OCI-LY1 (cell line): ENCODE measurements around the gene RAB24.

Experiments
- H2AFZ ChIP-seq: fragments of 200-600 bp; sonication (generic), shearing (Covaris generic); 2 replicates; pipeline ENCODE4 v1.6.0; 2014; ENCODE audit warnings: antibody characterized with exemption, mild to moderate bottlenecking, low read length
- H3F3A ChIP-seq: fragments of 200-600 bp; sonication (generic), shearing (Covaris generic); 2 replicates; pipeline ENCODE4 v1.6.0; 2014; ENCODE audit warnings: mild to moderate bottlenecking, antibody characterized with exemption, low read length, moderate library complexity; ENCODE audit not compliant: insufficient read depth
- H3K27ac ChIP-seq: fragments of 200-600 bp; sonication (generic); 2 replicates; pipeline ENCODE4 v1.5.1; 2014; ENCODE audit warnings: low read length, mixed run types, mild to moderate bottlenecking, low read depth; ENCODE audit not compliant: poor library complexity, severe bottlenecking
- H3K27me3 ChIP-seq: fragments of 200-600 bp; sonication (generic); 2 replicates; pipeline ENCODE4 v1.6.0; 2014; ENCODE audit warnings: antibody characterized with exemption, mild to moderate bottlenecking, low read length, moderate library complexity; ENCODE audit not compliant: insufficient read depth
- H3K36me3 ChIP-seq: fragments of 200-600 bp; sonication (generic); 2 replicates; pipeline ENCODE4 v1.6.1; 2014; ENCODE audit warnings: mild to moderate bottlenecking, antibody characterized with exemption, low read length, moderate library complexity, mixed read lengths; ENCODE audit not compliant: insufficient read depth
- H3K4me1 ChIP-seq: fragments of 200-600 bp; sonication (generic); 2 replicates; pipeline ENCODE4 v1.5.1; 2014; ENCODE audit warnings: mild to moderate bottlenecking, low read length, moderate library complexity; ENCODE audit not compliant: insufficient read depth, severe bottlenecking
- H3K4me2 ChIP-seq: fragments of 200-600 bp; sonication (generic), shearing (Covaris generic); 2 replicates; pipeline ENCODE4 v1.6.1; 2014; ENCODE audit warnings: low read length
- H3K4me3 ChIP-seq: fragments of 200-600 bp; sonication (generic); 2 replicates; pipeline ENCODE4 v1.5.1; 2014; ENCODE audit warnings: low read length, low read depth, mild to moderate bottlenecking, mixed read lengths; ENCODE audit not compliant: poor library complexity, severe bottlenecking
- H3K79me2 ChIP-seq: fragments of 200-600 bp; shearing (Covaris generic); 2 replicates; pipeline ENCODE4 v1.6.1; 2016; ENCODE audit warnings: mixed run types, low read length, mixed read lengths; ENCODE audit not compliant: insufficient read depth
- H3K9ac ChIP-seq: fragments of 200-600 bp; sonication (generic), shearing (Covaris generic); 2 replicates; pipeline ENCODE4 v1.6.1; 2014; ENCODE audit warnings: mild to moderate bottlenecking, low read length, mixed read lengths
- H3K9me2 ChIP-seq: fragments of 200-600 bp; sonication (generic), shearing (Covaris generic); 2 replicates; pipeline ENCODE4 v1.6.1; 2014; ENCODE audit warnings: low read depth, mild to moderate bottlenecking, low read length, mixed read lengths
- H3K9me3 ChIP-seq: fragments of 200-600 bp; shearing (Covaris generic); 2 replicates; pipeline ENCODE4 v1.6.1; 2014; ENCODE audit warnings: low read length, mixed read lengths
- H4K20me1 ChIP-seq: fragments of 200-600 bp; sonication (generic), shearing (Covaris generic); 2 replicates; pipeline ENCODE4 v1.6.0; 2016; ENCODE audit warnings: mild to moderate bottlenecking, low read length; ENCODE audit not compliant: insufficient read depth
- CTCF ChIP-seq: fragments of 200-600 bp; sonication (generic), shearing (Covaris generic); IDR thresholded peaks from 2 replicates; pipeline ENCODE4 v1.5.1; 2017; ENCODE audit warnings: mild to moderate bottlenecking, antibody characterized with exemption, low read length, moderate library complexity, mixed read lengths
- EZH2 ChIP-seq: fragments of 200-600 bp; sonication (generic), shearing (Covaris generic); IDR thresholded peaks from 2 replicates; pipeline ENCODE4 v1.8.0; 2017; ENCODE audit warnings: borderline replicate concordance, mixed run types, mild to moderate bottlenecking, antibody characterized with exemption, low read length, moderate library complexity, mixed read lengths

RAB24 gene

GRCh38 chr5:177270653-177271052 lies 32.9 kb downstream of the RAB24 start:
- Histone ChIP-seq H4K20me1 (no peaks in the 10 kb centered on the region), H3K9me2 (no peaks in the 10 kb centered on the region), H3K27ac (no peak overlapping the region), H3K9me3 (no peaks in the 10 kb centered on the region), H2AFZ (no peak overlapping the region), H3K4me2 (no peak overlapping the region), H3K4me1 (no peaks in the 10 kb centered on the region), H3F3A (no peaks in the 10 kb centered on the region), H3K36me3 (peaks cover 71% of the 10 kb centered on the region), H3K27me3 (no peaks in the 10 kb centered on the region), H3K4me3 (no peak overlapping the region), H3K79me2 (no peaks in the 10 kb centered on the region), H3K9ac (no peak overlapping the region)
- TF ChIP-seq EZH2 (no peak), CTCF (no peak)

GRCh38 chr5:177269976-177270375 lies 33.5 kb downstream of the RAB24 start:
- no peak overlapping the region for H3K4me3 ChIP-seq
- H4K20me1 ChIP-seq, result no peaks in the 10 kb centered on the region
- H3K79me2 ChIP-seq, result no peaks in the 10 kb centered on the region
- no peaks in the 10 kb centered on the region for H3K27me3 ChIP-seq
- H3K4me2 ChIP-seq, result no peak overlapping the region
- no peaks in the 10 kb centered on the region for H3K9me3 ChIP-seq
- peaks cover 73% of the 10 kb centered on the region for H3K36me3 ChIP-seq
- H2AFZ ChIP-seq, result no peak overlapping the region
- TF ChIP-seq CTCF (no peak), EZH2 (no peak)
- no peaks in the 10 kb centered on the region for H3K9me2 ChIP-seq
- H3K27ac ChIP-seq, result no peak overlapping the region
- H3K9ac ChIP-seq, result no peak overlapping the region
- H3K4me1 ChIP-seq, result no peaks in the 10 kb centered on the region
- no peaks in the 10 kb centered on the region for H3F3A ChIP-seq

GRCh38 chr5:177269232-177269895 lies 34.2 kb downstream of the RAB24 start:
- H3K36me3 ChIP-seq, result peaks cover 73% of the 10 kb centered on the region
- no peaks in the 10 kb centered on the region for H3K9me3 ChIP-seq
- no peak for TF ChIP-seq CTCF
- TF ChIP-seq EZH2, result no peak
- H3K4me3 ChIP-seq, result no peak overlapping the region
- no peaks in the 10 kb centered on the region for H3K79me2 ChIP-seq
- no peaks in the 10 kb centered on the region for H3F3A ChIP-seq
- H4K20me1 ChIP-seq, result no peaks in the 10 kb centered on the region
- no peak overlapping the region for H2AFZ ChIP-seq
- no peak overlapping the region for H3K4me2 ChIP-seq
- H3K9ac ChIP-seq, result no peak overlapping the region
- H3K9me2 ChIP-seq, result no peaks in the 10 kb centered on the region
- no peaks in the 10 kb centered on the region for H3K27me3 ChIP-seq
- no peaks in the 10 kb centered on the region for H3K4me1 ChIP-seq
- H3K27ac ChIP-seq, result no peak overlapping the region
